22Rv1 (cell line): Measurements from ENCODE around the gene GLRA2.

Experiments
- H3K27ac ChIP-seq: fragments of 450-650 bp; 2 replicates; pipeline ENCODE4 v1.5.1; 2017
- ZFX ChIP-seq: fragments of 450-650 bp; IDR thresholded peaks from 2 replicates; pipeline ENCODE4 v1.6.1; 2017; ENCODE audit warnings: antibody characterized with exemption, borderline replicate concordance
- TF ChIP-seq, protein P1 (sequence below): fragments of 450-650 bp; IDR thresholded peaks from 2 replicates; pipeline ENCODE4 v1.5.1; 2017; ENCODE audit warnings: mild to moderate bottlenecking

The GLRA2 gene

DNA sequence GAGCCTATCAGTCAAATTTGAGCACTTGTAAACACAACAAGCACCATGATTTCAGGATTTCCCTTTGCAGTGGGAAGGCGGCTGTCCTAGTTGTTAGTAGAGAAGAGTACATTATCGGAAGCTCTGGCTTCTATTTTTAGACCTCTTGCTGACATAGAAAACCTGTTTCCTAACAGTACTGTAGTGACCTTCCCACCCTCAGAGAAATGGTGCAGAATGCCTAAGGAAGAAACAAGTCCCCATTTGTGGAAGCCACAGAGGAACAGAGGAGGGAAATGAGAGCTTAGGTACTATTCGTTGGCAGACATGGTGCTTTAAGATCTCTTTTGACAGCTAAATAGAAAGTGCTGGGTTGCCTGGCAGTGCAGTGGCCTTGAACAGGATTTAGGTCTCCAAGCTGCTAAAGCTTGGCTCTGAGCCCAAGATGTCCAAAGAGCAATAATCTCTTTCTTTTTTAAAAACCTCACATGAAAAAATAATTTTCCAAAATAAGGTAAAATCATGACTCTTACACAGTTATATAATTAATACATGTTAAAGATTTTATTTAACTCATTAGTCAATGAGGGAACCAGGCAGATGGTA, 24.9 kb downstream of the GLRA2 start:
- no peak overlapping the region for H3K27ac ChIP-seq
- TF ChIP-seq ZFX, result no peak
- TF ChIP-seq, protein P1, sequence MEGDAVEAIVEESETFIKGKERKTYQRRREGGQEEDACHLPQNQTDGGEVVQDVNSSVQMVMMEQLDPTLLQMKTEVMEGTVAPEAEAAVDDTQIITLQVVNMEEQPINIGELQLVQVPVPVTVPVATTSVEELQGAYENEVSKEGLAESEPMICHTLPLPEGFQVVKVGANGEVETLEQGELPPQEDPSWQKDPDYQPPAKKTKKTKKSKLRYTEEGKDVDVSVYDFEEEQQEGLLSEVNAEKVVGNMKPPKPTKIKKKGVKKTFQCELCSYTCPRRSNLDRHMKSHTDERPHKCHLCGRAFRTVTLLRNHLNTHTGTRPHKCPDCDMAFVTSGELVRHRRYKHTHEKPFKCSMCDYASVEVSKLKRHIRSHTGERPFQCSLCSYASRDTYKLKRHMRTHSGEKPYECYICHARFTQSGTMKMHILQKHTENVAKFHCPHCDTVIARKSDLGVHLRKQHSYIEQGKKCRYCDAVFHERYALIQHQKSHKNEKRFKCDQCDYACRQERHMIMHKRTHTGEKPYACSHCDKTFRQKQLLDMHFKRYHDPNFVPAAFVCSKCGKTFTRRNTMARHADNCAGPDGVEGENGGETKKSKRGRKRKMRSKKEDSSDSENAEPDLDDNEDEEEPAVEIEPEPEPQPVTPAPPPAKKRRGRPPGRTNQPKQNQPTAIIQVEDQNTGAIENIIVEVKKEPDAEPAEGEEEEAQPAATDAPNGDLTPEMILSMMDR, result no peak

DNA sequence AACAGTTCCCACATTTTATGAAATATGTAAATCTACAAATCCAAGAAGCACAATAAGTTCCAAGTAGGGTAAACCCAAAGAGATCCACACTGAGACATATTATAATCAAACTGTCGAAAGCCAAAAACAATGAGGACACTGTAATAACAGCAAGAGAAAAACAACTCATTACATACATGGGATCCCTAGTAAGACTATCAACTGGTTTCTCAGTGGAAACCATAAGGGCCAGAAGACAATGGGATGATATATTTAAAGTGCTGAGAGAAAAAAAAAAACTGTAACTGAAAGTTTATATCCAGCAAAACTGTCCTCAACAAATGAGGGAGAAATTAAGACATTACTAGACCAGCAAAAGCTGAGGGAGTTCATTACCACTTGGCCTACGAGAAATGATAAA, 34.7 kb downstream of the GLRA2 start:
- no peak overlapping the region for H3K27ac ChIP-seq
- TF ChIP-seq, protein P1, result no peak
- no peak for TF ChIP-seq ZFX

DNA sequence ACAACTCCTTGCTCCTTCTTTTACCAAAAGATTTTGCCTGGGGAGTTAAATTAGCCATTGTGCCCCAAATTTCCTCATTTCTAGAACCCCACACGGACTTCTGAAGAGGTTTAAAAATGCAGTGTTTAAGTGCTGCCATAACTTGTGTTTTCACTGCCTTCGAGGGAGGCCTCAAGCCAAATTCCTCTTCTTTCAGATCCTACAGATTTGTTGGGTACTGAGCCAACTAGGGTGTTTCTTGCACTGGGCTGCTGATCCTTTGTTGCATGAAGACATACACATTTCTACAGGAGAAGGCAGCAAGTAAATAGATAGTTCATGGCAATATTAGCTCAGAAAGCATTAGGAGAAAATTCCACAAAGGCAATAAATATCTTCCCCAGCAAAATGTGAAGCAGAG, 43.8 kb downstream of the GLRA2 start:
- TF ChIP-seq, protein P1, result no peak
- TF ChIP-seq ZFX, result no peak

DNA sequence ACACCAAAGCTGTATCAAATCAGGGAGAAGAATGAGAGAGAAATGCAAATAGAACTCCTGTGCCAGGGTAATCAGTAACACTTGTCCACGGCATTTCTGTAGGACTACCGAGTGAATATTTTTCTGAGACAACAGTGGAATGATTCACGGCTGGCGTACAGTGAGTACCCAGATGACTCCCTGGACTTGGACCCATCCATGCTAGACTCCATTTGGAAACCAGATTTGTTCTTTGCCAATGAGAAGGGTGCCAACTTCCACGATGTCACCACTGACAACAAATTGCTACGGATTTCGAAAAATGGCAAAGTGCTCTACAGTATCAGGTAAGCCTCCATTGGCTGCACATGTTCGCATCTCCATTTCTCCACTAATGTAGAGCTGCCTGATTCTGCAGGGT, 51.7 kb downstream of the GLRA2 start:
- no peak overlapping the region for H3K27ac ChIP-seq
- TF ChIP-seq ZFX, result no peak
- TF ChIP-seq, protein P1, result no peak

More for the DNA sequence above, 43.8 kb downstream of the GLRA2 start:
- H3K27ac ChIP-seq, result no peak overlapping the region

DNA sequence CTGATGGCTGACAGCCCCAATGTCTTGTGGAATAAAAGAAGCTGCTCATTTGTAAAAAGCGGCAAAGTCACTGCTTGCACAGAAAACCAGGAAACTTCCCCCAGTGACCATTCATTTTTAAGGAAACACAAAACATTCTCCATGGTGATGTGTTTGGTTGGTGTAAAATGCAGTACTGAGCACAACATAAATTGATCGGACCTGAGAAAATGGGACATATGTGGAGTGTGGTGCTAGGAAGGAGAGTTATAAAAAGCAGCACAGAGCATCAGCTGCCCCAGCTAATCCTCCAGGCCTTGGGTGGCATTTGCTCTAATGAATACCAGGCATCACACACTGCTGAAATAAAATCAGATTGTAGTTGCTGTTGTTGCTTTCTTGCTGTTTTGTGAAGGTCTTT, 55.2 kb downstream of the GLRA2 start:
- no peak for TF ChIP-seq ZFX
- TF ChIP-seq, protein P1, result no peak
- no peak overlapping the region for H3K27ac ChIP-seq

DNA sequence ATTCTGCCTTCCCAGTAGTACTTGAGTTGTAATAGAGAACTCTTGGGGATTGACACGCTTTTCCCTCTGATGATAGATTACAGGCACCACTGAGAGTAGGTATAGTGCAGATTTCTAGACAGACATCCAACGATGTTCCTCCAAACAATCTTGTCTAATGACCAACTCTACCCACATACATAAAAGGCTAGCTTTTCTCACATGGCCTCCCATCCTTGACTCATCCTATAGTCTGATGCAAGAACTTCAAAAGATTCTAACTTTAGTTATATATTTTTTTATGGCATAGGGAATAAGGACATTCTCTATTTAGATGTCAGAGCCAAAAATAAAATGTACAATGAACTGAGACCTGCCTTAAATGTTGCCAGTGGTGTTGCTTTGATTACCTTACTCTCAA, 60.9 kb downstream of the GLRA2 start:
- TF ChIP-seq ZFX, result no peak
- TF ChIP-seq, protein P1, result no peak
- no peak overlapping the region for H3K27ac ChIP-seq

DNA sequence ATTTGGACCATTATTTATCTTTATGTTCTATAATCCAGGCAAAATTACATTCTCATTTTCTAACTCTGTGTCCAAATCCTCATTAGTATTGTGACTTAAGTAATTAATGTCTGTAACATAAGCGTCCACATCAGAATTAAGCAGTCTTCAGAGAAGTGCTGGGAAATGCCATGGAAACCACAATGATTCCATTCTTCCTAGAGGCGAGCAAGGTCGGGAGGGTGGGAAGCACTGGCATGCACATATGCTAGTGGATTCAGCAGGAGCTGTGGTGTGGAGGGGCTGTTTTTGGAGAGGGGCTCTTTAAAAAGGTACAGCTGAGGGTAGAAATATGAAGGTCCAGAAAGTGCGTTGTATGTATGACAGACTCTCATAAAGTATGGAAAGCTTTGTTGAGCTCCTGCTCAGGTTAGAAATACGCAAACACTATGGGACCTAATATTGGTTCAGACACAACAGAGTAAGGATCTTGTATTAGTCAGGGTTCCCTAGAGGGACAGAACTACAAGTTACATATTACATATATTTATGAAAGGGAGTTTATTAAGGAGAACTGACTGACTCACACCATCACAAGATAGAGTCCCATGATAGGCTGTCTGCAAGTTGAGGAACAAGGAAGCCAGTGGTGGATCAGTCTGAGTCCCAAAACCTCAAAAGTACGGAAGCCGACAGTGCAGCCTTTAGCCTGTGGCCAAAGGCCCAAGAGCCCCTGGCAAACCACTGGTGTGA, 61.5 kb downstream of the GLRA2 start:
- TF ChIP-seq, protein P1, result no peak
- no peak for TF ChIP-seq ZFX
- H3K27ac ChIP-seq, result no peak overlapping the region
